ENCODE measurements around the gene UTP15.

DNA sequence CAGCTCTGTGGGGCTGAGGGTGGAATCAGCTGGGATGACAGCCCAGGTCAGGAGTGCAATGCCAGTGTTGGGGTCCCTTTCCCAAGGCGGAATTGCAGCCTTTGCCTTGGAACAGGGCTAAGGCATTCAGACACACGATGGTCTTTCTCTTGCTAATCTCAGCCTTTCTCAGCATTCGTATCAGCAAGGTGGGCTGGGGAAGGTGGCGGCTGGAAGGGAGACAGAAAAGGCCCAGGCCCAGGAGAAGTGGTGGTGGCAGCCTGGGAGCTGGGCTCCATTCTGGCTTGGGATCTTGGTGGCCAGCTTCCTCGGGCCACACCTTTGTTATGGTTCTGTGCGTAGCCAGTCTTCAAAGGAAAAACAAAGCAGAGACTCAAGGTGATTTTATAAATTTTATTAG, 59.3 kb downstream of the UTP15 start:
- TF ChIP-seq, protein P1, sequence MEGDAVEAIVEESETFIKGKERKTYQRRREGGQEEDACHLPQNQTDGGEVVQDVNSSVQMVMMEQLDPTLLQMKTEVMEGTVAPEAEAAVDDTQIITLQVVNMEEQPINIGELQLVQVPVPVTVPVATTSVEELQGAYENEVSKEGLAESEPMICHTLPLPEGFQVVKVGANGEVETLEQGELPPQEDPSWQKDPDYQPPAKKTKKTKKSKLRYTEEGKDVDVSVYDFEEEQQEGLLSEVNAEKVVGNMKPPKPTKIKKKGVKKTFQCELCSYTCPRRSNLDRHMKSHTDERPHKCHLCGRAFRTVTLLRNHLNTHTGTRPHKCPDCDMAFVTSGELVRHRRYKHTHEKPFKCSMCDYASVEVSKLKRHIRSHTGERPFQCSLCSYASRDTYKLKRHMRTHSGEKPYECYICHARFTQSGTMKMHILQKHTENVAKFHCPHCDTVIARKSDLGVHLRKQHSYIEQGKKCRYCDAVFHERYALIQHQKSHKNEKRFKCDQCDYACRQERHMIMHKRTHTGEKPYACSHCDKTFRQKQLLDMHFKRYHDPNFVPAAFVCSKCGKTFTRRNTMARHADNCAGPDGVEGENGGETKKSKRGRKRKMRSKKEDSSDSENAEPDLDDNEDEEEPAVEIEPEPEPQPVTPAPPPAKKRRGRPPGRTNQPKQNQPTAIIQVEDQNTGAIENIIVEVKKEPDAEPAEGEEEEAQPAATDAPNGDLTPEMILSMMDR (IDR thresholded peaks at IDR 0.05) = no peak
- TF ChIP-seq POLR2A (IDR thresholded peaks at IDR 0.05) = no peak

Data from esophagus squamous epithelium (tissue), 4 donors.